Liver (tissue), 9 donors: ENCODE results near the gene NKX1-2. TPM values are rescaled to one million over a fixed set of nuclear protein-coding genes. Genes with fewer than 3 reads are reported as not detected.

Experiments used
- DNase-seq: peaks from one replicate; pipeline ENCODE4 v3.0.0-alpha.2; 2017; ENCODE audit warnings: low spot score
- H3K27ac ChIP-seq, 2 donors: one replicate each; pipeline ENCODE4 v1.7.0; 2013; ENCODE audit warnings: inconsistent platforms in 2 of 2, low read length in 2 of 2, control low read depth in 1 of 2, low read depth in 1 of 2, mild to moderate bottlenecking in 1 of 2
- H3K27me3 ChIP-seq, 4 donors: one replicate each; pipeline versions ENCODE4 v1.6.1 to v1.7.0; 2013; ENCODE audit warnings: low read length in 3 of 4, inconsistent platforms in 1 of 4, mild to moderate bottlenecking in 1 of 4, moderate library complexity in 1 of 4; ENCODE audit not compliant: control insufficient read depth in 4 of 4, insufficient read depth in 4 of 4
- H3K36me3 ChIP-seq, 4 donors: one replicate each; pipeline versions ENCODE4 v1.6.1 to v1.7.0; 2013; ENCODE audit warnings: low read length in 3 of 4, mild to moderate bottlenecking in 3 of 4, low read depth in 1 of 4, moderate library complexity in 1 of 4; ENCODE audit not compliant: control insufficient read depth in 4 of 4, insufficient read depth in 3 of 4
- H3K4me1 ChIP-seq, 4 donors: one replicate each; pipeline versions ENCODE4 v1.6.1 to v1.7.0; 2013; ENCODE audit warnings: low read length in 3 of 4, mild to moderate bottlenecking in 3 of 4, moderate library complexity in 1 of 4; ENCODE audit not compliant: control insufficient read depth in 4 of 4, insufficient read depth in 4 of 4
- H3K4me3 ChIP-seq, 3 donors: one replicate each; pipeline versions ENCODE4 v1.6.1 to v1.7.0; 2013; ENCODE audit warnings: low read length in 3 of 3, control low read depth in 1 of 3, low read depth in 1 of 3, mild to moderate bottlenecking in 1 of 3
- H3K9ac ChIP-seq, 2 donors: one replicate each; pipeline ENCODE4 v1.7.0; 2013; ENCODE audit warnings: low read length in 2 of 2, mild to moderate bottlenecking in 2 of 2, moderate library complexity in 2 of 2, control low read depth in 1 of 2, low read depth in 1 of 2
- H3K9me3 ChIP-seq, 4 donors: one replicate each; pipeline versions ENCODE4 v1.6.1 to v1.7.0; 2013; ENCODE audit warnings: low read length in 3 of 4; ENCODE audit not compliant: control insufficient read depth in 4 of 4
- ATF3 ChIP-seq: IDR thresholded peaks from 2 replicates; pipeline ENCODE4 v1.6.1; 2016; ENCODE audit warnings: antibody characterized with exemption
- CTCF ChIP-seq: fragments of 150-350 bp; IDR thresholded peaks from 2 replicates; pipeline ENCODE4 v1.5.1; 2017; ENCODE audit warnings: improper control_type of control experiment, low read depth, low read length; ENCODE audit not compliant: missing input control
- EGR1 ChIP-seq, 2 donors: IDR thresholded peaks; 2 replicates each; pipeline ENCODE4 v1.6.1; 2016 to 2018; ENCODE audit warnings: antibody characterized with exemption in 2 of 2, low read depth in 2 of 2
- FOXA1 ChIP-seq: IDR thresholded peaks from 2 replicates; pipeline ENCODE4 v1.6.1; 2016; ENCODE audit warnings: antibody characterized with exemption
- FOXA2 ChIP-seq: IDR thresholded peaks from 2 replicates; pipeline ENCODE4 v1.6.1; 2016; ENCODE audit warnings: antibody characterized with exemption
- GABPA ChIP-seq, 2 donors: IDR thresholded peaks in 1 of 2; conservative IDR thresholded peaks in 1 of 2; 2 replicates each; pipeline ENCODE4 v1.6.1; 2016; ENCODE audit warnings: antibody characterized with exemption in 2 of 2, mild to moderate bottlenecking in 1 of 2, moderate library complexity in 1 of 2
- HNF4A ChIP-seq, 2 donors: conservative IDR thresholded peaks; 2 replicates each; pipeline ENCODE4 v1.6.1; 2016; ENCODE audit warnings: antibody characterized with exemption in 2 of 2, mild to moderate bottlenecking in 2 of 2
- HNF4G ChIP-seq: IDR thresholded peaks from 2 replicates; pipeline ENCODE4 v1.6.1; 2016; ENCODE audit warnings: antibody characterized with exemption
- JUND ChIP-seq, 2 donors: IDR thresholded peaks; 2 replicates each; pipeline ENCODE4 v1.6.1; 2016; ENCODE audit warnings: antibody characterized with exemption in 2 of 2
- MAX ChIP-seq: IDR thresholded peaks from 2 replicates; pipeline ENCODE4 v1.6.1; 2016; ENCODE audit warnings: antibody characterized with exemption
- NR2F2 ChIP-seq: IDR thresholded peaks from 2 replicates; pipeline ENCODE4 v1.6.1; 2016; ENCODE audit warnings: antibody characterized with exemption
- RAD21 ChIP-seq, 2 donors: IDR thresholded peaks; 2 replicates each; pipeline ENCODE4 v1.6.1; 2016; ENCODE audit warnings: antibody characterized with exemption in 2 of 2, mild to moderate bottlenecking in 2 of 2
- REST ChIP-seq: IDR thresholded peaks from 2 replicates; pipeline ENCODE4 v1.6.1; 2016; ENCODE audit warnings: antibody characterized with exemption, mild to moderate bottlenecking
- SP1 ChIP-seq: IDR thresholded peaks from 2 replicates; pipeline ENCODE4 v1.6.1; 2018; ENCODE audit warnings: antibody characterized with exemption, mild to moderate bottlenecking
- TAF1 ChIP-seq: conservative IDR thresholded peaks from 2 replicates; pipeline ENCODE4 v1.6.1; 2016; ENCODE audit warnings: antibody characterized with exemption, mild to moderate bottlenecking
- YY1 ChIP-seq: IDR thresholded peaks from 2 replicates; pipeline ENCODE4 v1.6.1; 2016; ENCODE audit warnings: antibody characterized with exemption, mild to moderate bottlenecking
- ZBTB33 ChIP-seq: IDR thresholded peaks from 2 replicates; pipeline ENCODE4 v1.6.1; 2016; ENCODE audit warnings: antibody characterized with exemption
- WGBS: extraction: QIAGEN DNeasy Blood & Tissue Kit; methylation state at CpG from one replicate; pipeline ENCODE4 v1.1.7; 2013; 5-methylcytosine and 5-hydroxymethylcytosine counted together
- polyA plus RNA-seq, 2 donors: library from polyadenylated mRNA; stranded (reverse) in 1 of 2; unstranded in 1 of 2; fragments of 200-250 nt in 1 of 2; fragments of >200 nt in 1 of 2; fragmentation: Nextera tagmentation in 1 of 2; extraction: Ambion mirVana in 1 of 2; gene quantifications; one replicate each; pipeline versions ENCODE4 v1.2.1 to v1.2.3, GENCODE V29; 2013 to 2015
- total RNA-seq, 2 donors: library from RNA; depleted of rRNA; stranded (reverse); fragments of >200 nt; gene quantifications; one replicate each; pipeline ENCODE4 v1.2.3, GENCODE V29; 2014
- donor health status: healthy.
- donor health status: healthy.
- donor health status: healthy.
- donor health status: healthy.
- donor health status: healthy.

NKX1-2 gene
- total and polyA plus RNA-seq, 4 donors, result not detected

- peak overlapping the region; percentile 65 to 84 for H3K27ac ChIP-seq
- no peak overlapping the region for H3K4me3 ChIP-seq
- no peak overlapping the region for H3K9ac ChIP-seq
- 88% methylated on average over 20 of the region's 20 CpGs for WGBS
- DNase-seq, result no peak
- H3K9me3 ChIP-seq, result no peaks in the 10 kb centered on the region
- no peaks in the 10 kb centered on the region for H3K36me3 ChIP-seq
- H3K27me3 ChIP-seq, result no peaks in the 10 kb centered on the region
- TF ChIP-seq HNF4A (conservative IDR thresholded peaks at IDR 0.05), result no peak
- TF ChIP-seq JUND (IDR thresholded peaks at IDR 0.05), result no peak
- no peak for TF ChIP-seq NR2F2
- TF ChIP-seq GABPA (IDR thresholded peaks at IDR 0.05 in 1 of 2, conservative IDR thresholded peaks at IDR 0.05 in 1 of 2), result no peak
- peaks cover 28 to 72% (median 68%) of the 10 kb centered on the region in 4 donors for H3K4me1 ChIP-seq
Measured at GRCh38 chr10:124469956-124470484, 20.2 kb upstream of the NKX1-2 start.

GRCh38 chr10:124468624-124469023, 18.8 kb upstream of the NKX1-2 start:
- Histone ChIP-seq H3K36me3 (no peaks in the 10 kb centered on the region), H3K27ac (peak overlapping the region; percentile 56 to 74), H3K9me3 (no peaks in the 10 kb centered on the region), H3K9ac (no peak overlapping the region), H3K4me3 (no peak overlapping the region), H3K27me3 (no peaks in the 10 kb centered on the region), H3K4me1 (peaks cover 29 to 78% (median 69%) of the 10 kb centered on the region in 4 donors)
- no peak for DNase-seq
- WGBS, result 47% methylated on average over 13 of the region's 13 CpGs
- TF ChIP-seq FOXA2 (no peak), CTCF (no peak), FOXA1 (no peak), SP1 (no peak), HNF4G (no peak), ZBTB33 (no peak), NR2F2 (no peak), GABPA (IDR thresholded peaks at IDR 0.05 in 1 of 2, conservative IDR thresholded peaks at IDR 0.05 in 1 of 2) (no peak), HNF4A (conservative IDR thresholded peaks at IDR 0.05) (no peak), JUND (IDR thresholded peaks at IDR 0.05) (no peak), RAD21 (IDR thresholded peaks at IDR 0.05) (no peak), TAF1 (no peak), ATF3 (no peak), MAX (no peak)

- peaks cover 29 to 77% (median 66%) of the 10 kb centered on the region in 4 donors for H3K4me1 ChIP-seq
- 79% methylated on average over 4 of the region's 4 CpGs for WGBS
- no peak for TF ChIP-seq YY1
- TF ChIP-seq EGR1 (IDR thresholded peaks at IDR 0.05; ENCODE audit: low read depth in 2 of 2), result no peak
- no peak for TF ChIP-seq GABPA (IDR thresholded peaks at IDR 0.05 in 1 of 2, conservative IDR thresholded peaks at IDR 0.05 in 1 of 2)
- TF ChIP-seq REST, result no peak
- TF ChIP-seq MAX, result no peak
- no peak for TF ChIP-seq NR2F2
- no peak for TF ChIP-seq HNF4G
- TF ChIP-seq CTCF, result no peak
- no peak for TF ChIP-seq FOXA1
- H3K27ac ChIP-seq, result peak overlapping the region; percentile 56 to 74
- H3K4me3 ChIP-seq, result no peak overlapping the region
- no peaks in the 10 kb centered on the region for H3K36me3 ChIP-seq
- H3K9ac ChIP-seq, result no peak overlapping the region
- no peaks in the 10 kb centered on the region for H3K27me3 ChIP-seq
- DNase-seq, result no peak
- H3K9me3 ChIP-seq, result no peaks in the 10 kb centered on the region
Measured at GRCh38 chr10:124467165-124467564, 17.3 kb upstream of the NKX1-2 start.
